ENCODE measurements around the gene DCDC1. TPM values are rescaled to one million over a fixed set of nuclear protein-coding genes. Genes with fewer than 3 reads are reported as not detected.

DCDC1 gene
- total RNA-seq, 4 donors from 2014 or later: 0.06 to 1.7 (median 0.36) TPM; not detected in 1

DNA sequence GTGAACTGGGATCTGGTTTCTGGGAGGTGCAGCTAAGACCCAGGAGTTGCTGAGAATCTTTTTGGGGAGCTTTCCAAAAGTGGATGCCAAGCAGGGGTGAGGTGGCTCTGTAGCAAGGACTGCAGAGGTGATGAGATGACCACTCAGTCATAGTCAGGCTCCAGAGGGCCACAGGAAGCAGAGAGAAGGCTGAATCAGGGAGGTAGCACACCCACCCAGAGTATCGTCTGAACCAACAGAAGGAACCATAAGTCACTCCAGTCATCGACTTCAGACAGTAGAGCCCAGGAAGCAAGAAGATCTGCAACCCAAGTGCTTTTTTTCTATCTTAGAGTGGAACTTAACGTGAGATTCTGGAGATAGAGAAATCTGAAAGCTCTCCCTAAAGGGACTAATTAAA is 447.7 kb downstream of the DCDC1 start:
- DNase-seq (ENCODE audit: low spot score): no peak
- no peak for ATAC-seq (ENCODE audit: low FRiP score)
- TF ChIP-seq, protein P1, sequence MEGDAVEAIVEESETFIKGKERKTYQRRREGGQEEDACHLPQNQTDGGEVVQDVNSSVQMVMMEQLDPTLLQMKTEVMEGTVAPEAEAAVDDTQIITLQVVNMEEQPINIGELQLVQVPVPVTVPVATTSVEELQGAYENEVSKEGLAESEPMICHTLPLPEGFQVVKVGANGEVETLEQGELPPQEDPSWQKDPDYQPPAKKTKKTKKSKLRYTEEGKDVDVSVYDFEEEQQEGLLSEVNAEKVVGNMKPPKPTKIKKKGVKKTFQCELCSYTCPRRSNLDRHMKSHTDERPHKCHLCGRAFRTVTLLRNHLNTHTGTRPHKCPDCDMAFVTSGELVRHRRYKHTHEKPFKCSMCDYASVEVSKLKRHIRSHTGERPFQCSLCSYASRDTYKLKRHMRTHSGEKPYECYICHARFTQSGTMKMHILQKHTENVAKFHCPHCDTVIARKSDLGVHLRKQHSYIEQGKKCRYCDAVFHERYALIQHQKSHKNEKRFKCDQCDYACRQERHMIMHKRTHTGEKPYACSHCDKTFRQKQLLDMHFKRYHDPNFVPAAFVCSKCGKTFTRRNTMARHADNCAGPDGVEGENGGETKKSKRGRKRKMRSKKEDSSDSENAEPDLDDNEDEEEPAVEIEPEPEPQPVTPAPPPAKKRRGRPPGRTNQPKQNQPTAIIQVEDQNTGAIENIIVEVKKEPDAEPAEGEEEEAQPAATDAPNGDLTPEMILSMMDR (IDR thresholded peaks at IDR 0.05): no peak

DNA sequence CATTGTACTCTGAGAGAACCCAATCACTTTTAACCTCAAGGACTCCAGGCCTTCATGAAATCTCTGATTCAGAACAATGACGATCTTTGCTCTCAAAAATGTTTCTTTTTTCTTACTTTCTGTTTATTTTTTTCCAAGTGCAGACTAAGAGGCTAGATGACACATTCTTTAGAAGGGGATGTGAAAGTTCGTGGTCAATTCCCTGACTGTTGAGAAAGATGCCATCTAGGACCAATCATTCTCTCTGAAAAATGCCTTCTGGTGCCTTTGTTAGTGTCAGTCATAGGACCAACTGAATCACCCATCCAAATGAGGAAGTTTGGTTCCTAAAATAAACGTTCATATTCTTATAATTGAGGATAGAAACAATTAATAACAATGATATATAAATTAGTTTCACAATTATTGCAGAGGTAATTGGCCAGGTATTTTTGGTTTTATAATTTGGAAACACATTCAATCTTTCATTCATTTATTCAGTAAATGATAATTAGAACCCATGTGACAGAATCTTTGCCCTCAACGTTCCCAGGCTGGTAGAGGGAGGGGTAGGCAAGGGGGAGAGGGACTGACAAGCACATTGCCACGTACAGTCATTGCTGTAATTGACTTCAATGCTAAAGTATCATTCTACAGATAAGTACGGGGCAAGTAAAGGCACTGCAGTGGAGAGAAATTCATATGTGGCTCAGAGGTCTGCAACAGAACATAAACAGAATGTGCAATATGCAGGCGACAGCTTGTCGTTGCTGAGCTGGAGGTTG is 450.0 kb downstream of the DCDC1 start:
- TF ChIP-seq, protein P1 (IDR thresholded peaks at IDR 0.05): no peak
- ATAC-seq (ENCODE audit: low FRiP score): no peak

DNA sequence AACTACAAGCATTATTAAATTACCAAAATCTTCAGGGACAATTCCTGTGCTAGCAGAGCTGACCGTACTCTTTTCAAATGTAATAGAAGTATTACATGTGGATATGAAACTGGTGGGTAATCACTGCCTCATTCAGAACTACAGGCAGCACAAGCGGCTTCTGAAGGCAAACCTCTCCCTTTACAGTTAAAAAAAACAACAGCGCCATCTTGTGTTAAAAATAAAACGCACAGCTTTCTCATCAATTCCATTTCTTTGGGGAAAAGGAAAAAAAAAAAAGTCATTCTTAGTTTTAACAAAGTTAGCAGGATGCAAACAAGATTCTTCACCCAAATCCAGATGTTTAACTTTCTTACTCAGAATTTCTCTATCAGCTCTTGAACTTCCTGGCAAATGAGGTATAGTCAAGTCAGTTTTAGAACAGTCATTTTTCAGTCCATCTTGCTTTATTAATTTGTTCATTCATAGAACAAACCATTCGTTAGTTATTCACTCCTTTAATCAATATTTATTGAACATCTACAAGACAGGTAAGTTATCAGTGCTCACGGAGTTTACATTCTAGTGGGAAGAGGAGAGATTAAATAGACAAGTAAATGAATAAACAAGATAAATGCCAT is 451.6 kb downstream of the DCDC1 start:
- TF ChIP-seq, protein P1 (IDR thresholded peaks at IDR 0.05): no peak
- no peak for DNase-seq (ENCODE audit: low spot score)
- no peak for ATAC-seq (ENCODE audit: low FRiP score)

More for the DNA sequence above, 450.0 kb downstream of the DCDC1 start:
- no peak for DNase-seq (ENCODE audit: low spot score)

DNA sequence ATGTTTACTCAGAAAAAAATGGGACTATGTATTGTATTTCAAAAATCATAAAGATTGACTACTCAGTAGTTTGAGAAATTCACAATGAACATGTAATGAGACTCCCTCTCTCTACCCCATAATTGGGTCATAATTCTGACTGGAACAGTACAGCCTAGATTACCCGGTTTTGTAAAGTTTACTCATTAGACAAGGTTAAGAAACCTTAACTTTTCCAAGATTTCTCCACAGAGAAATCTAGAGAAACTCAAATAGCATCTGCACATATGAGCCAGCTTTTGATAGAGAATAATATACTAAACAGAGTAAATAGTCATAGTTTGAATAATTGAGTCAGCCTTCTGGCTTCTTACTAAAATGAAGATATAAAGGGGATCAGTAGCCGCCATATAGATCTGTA is 452.3 kb downstream of the DCDC1 start:
- DNase-seq (ENCODE audit: low spot score) (no peak), ATAC-seq (ENCODE audit: low FRiP score) (no peak)
- TF ChIP-seq, protein P1 (IDR thresholded peaks at IDR 0.05): no peak

DNA sequence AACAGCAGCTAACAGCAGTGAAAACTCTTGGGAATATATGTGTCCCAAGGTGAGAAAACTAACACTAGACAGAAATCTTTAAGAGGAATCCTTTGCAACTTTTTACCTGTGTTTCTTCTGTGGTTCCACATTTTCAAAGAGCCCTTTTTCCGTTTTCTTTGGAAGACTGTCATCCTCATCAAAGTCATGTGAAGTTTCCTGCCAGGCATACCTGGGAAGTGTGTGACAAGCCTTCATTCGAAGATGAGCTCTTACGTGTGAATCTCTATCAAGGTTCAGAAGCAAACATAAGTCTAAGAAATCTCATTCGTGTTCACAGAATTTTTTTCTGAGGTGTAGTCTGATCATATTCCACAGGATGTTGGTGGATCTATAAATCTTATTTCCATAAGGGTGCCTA is 452.8 kb downstream of the DCDC1 start:
- ATAC-seq (ENCODE audit: low FRiP score) (no peak), DNase-seq (ENCODE audit: low spot score) (no peak)
- TF ChIP-seq, protein P1 (IDR thresholded peaks at IDR 0.05): no peak

DNA sequence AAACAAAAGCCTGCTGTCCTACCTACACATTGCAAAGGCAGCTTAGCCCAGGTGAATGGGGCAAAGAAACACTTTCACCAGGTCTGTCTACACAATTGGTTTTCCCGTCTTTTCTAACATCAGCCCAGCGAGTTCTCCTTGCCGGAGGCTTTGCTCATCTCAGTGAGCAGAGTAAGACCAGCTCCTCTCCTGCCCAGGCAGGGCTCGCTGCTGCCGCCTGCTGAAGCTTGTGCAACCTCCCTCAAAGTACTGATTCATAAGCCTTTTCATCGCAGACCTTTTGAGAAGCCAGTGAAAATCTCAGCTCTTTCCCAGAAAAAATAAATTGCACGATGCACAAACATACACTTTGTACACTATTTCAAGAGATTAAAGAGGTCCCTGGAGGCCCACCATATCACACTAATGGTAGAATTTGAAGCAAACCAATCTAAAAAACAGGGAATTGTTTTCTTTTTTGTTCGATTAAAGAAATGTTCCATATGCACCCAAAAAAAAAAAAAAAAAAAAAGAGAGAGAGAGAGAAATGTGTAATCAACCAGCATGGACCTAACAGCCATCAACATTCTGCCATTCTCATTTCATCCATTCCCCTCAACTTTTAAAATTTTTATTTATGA is 455.3 kb downstream of the DCDC1 start:
- DNase-seq (ENCODE audit: low spot score) (peak; percentile 25), ATAC-seq (ENCODE audit: low FRiP score) (peak; percentile 59)
- TF ChIP-seq, protein P1 (IDR thresholded peaks at IDR 0.05): no peak
